GM19193 (cell line): Measurements from ENCODE around the gene BCL2L11.

Experiments used
- POLR2A ChIP-seq: IDR thresholded peaks from 4 replicates; pipeline ENCODE4 v1.6.1; 2011; ENCODE audit not compliant: insufficient read depth, insufficient read length; ENCODE audit errors: extremely low read depth

Gene BCL2L11

GRCh38 chr2:111207851-111208250 is 87.1 kb downstream of the BCL2L11 start:
- no peak for TF ChIP-seq POLR2A

- no peak for TF ChIP-seq POLR2A
Measured at GRCh38 chr2:111208639-111209038, 87.9 kb downstream of the BCL2L11 start.

GRCh38 chr2:111209045-111209514 is 88.4 kb downstream of the BCL2L11 start:
- TF ChIP-seq POLR2A = no peak

GRCh38 chr2:111210036-111210435 is 89.3 kb downstream of the BCL2L11 start:
- no peak for TF ChIP-seq POLR2A

GRCh38 chr2:111213877-111214276 is 93.2 kb downstream of the BCL2L11 start:
- no peak for TF ChIP-seq POLR2A

GRCh38 chr2:111216811-111217652 is 96.3 kb downstream of the BCL2L11 start:
- no peak for TF ChIP-seq POLR2A
